ENCODE results near the gene EHBP1. TPM values are rescaled to one million over a fixed set of nuclear protein-coding genes. Genes with fewer than 3 reads are reported as not detected.

EHBP1 gene
- total RNA-seq, 3 donors from 2014 or later (not counting 1 experiment from before 2014, with no cell fraction given): 22.4 to 33.4 (median 28.3) TPM

DNA sequence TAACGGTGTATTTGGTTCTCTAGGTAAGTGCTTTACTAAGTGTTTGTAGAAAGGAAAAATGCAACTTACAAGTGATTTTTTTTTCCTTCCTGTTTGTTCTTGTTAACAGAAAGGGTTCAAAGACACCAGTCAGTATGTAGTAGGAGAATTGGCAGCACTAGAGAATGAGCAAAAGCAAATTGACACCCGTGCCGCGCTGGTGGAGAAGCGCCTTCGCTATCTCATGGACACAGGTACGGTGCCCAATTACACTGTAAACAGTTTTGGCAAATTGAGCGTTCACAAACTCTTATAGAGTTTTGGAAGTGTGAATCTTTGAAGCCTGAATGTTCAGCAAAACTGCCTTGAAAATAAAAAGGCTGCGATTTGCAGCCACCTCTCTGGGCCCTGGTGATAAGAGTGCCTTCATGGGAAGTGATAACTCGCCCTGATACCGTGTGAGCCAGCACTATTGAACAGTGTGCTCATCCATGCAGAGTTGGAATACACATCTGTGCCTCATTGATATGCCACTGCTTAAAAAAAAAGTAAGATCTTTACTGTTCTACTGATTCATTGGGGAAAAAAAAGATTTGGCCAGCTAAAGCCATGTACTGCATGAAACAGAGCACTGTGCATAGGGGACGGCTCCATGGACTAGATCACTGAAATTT is 291.1 kb downstream of the EHBP1 start:
- WGBS (ENCODE audit: insufficient coverage): 97% methylated on average over 12 of the region's 12 CpGs
- no peaks in the 10 kb centered on the region for H3K9me3 Mint-ChIP-seq
- no peak overlapping the region for H3K27ac ChIP-seq (ENCODE audit: low read length)
- H3K4me3 ChIP-seq (ENCODE audit: low read length): no peak overlapping the region
- H3K4me1 Mint-ChIP-seq: no peaks in the 10 kb centered on the region
- no peaks in the 10 kb centered on the region for H3K4me1 ChIP-seq (ENCODE audit: control insufficient read depth, insufficient read depth, low read length)
- H3K36me3 ChIP-seq (ENCODE audit: control insufficient read depth, insufficient read depth, low read length): peaks cover 2% of the 10 kb centered on the region
- TF ChIP-seq, protein P1, sequence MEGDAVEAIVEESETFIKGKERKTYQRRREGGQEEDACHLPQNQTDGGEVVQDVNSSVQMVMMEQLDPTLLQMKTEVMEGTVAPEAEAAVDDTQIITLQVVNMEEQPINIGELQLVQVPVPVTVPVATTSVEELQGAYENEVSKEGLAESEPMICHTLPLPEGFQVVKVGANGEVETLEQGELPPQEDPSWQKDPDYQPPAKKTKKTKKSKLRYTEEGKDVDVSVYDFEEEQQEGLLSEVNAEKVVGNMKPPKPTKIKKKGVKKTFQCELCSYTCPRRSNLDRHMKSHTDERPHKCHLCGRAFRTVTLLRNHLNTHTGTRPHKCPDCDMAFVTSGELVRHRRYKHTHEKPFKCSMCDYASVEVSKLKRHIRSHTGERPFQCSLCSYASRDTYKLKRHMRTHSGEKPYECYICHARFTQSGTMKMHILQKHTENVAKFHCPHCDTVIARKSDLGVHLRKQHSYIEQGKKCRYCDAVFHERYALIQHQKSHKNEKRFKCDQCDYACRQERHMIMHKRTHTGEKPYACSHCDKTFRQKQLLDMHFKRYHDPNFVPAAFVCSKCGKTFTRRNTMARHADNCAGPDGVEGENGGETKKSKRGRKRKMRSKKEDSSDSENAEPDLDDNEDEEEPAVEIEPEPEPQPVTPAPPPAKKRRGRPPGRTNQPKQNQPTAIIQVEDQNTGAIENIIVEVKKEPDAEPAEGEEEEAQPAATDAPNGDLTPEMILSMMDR (IDR thresholded peaks at IDR 0.05): no peak
- H3K36me3 Mint-ChIP-seq: peaks cover 14% of the 10 kb centered on the region
- H3K27me3 ChIP-seq (ENCODE audit: control insufficient read depth, insufficient read depth, low read length): no peaks in the 10 kb centered on the region
- DNase-seq: no peak
- H3K27me3 Mint-ChIP-seq (ENCODE audit: low read depth in 2 of 2): no peaks in the 10 kb centered on the region
- no peaks in the 10 kb centered on the region for H3K9me3 ChIP-seq (ENCODE audit: control insufficient read depth, insufficient read depth, low read length)
- intact Hi-C loops (cut with micrococcal nuclease): no loop called here
- H3K27ac Mint-ChIP-seq: no peak overlapping the region
- H3K4me3 Mint-ChIP-seq: no peak overlapping the region
- no peak for ATAC-seq

GRCh38 chr2:62998949-62999348 is 293.4 kb downstream of the EHBP1 start:
- Histone ChIP-seq H3K4me3 (ENCODE audit: low read length) (no peak overlapping the region), H3K9me3 (ENCODE audit: control insufficient read depth, insufficient read depth, low read length) (no peaks in the 10 kb centered on the region), H3K27ac (ENCODE audit: low read length) (no peak overlapping the region), H3K27me3 (ENCODE audit: control insufficient read depth, insufficient read depth, low read length) (no peaks in the 10 kb centered on the region), H3K36me3 (ENCODE audit: control insufficient read depth, insufficient read depth, low read length) (peaks cover 2% of the 10 kb centered on the region), H3K4me1 (ENCODE audit: control insufficient read depth, insufficient read depth, low read length) (no peaks in the 10 kb centered on the region)
- ATAC-seq (no peak), DNase-seq (no peak)
- Mint-ChIP-seq H3K27ac (no peak overlapping the region), H3K4me3 (no peak overlapping the region), H3K36me3 (peaks cover 8% of the 10 kb centered on the region), H3K9me3 (no peaks in the 10 kb centered on the region), H3K4me1 (no peaks in the 10 kb centered on the region), H3K27me3 (ENCODE audit: low read depth in 2 of 2) (no peaks in the 10 kb centered on the region)
- intact Hi-C loops (cut with micrococcal nuclease): no loop called here
- no CpG with 5 or more reads among the region's 1 CpG for WGBS (ENCODE audit: insufficient coverage)
- TF ChIP-seq, protein P1 (IDR thresholded peaks at IDR 0.05): no peak

- Mint-ChIP-seq H3K9me3 (no peaks in the 10 kb centered on the region), H3K4me1 (no peaks in the 10 kb centered on the region), H3K27ac (no peak overlapping the region), H3K4me3 (no peak overlapping the region), H3K36me3 (peaks cover 6% of the 10 kb centered on the region), H3K27me3 (ENCODE audit: low read depth in 2 of 2) (no peaks in the 10 kb centered on the region)
- H3K27ac ChIP-seq (ENCODE audit: low read length): no peak overlapping the region
- TF ChIP-seq, protein P1 (IDR thresholded peaks at IDR 0.05): no peak
- no peaks in the 10 kb centered on the region for H3K9me3 ChIP-seq (ENCODE audit: control insufficient read depth, insufficient read depth, low read length)
- H3K27me3 ChIP-seq (ENCODE audit: control insufficient read depth, insufficient read depth, low read length): no peaks in the 10 kb centered on the region
- DNase-seq (no peak), ATAC-seq (no peak)
- H3K36me3 ChIP-seq (ENCODE audit: control insufficient read depth, insufficient read depth, low read length): peaks cover 2% of the 10 kb centered on the region
- no peaks in the 10 kb centered on the region for H3K4me1 ChIP-seq (ENCODE audit: control insufficient read depth, insufficient read depth, low read length)
- intact Hi-C loops (cut with micrococcal nuclease): no loop called here
- 96% methylated on average over 1 of the region's 1 CpG for WGBS (ENCODE audit: insufficient coverage)
- H3K4me3 ChIP-seq (ENCODE audit: low read length): no peak overlapping the region
Measured at GRCh38 chr2:62999905-63000304, 294.4 kb downstream of the EHBP1 start.

- intact Hi-C loops (cut with micrococcal nuclease): no loop called here
- TF ChIP-seq, protein P1 (IDR thresholded peaks at IDR 0.05): no peak
- ATAC-seq: no peak
- no peaks in the 10 kb centered on the region for H3K27me3 Mint-ChIP-seq (ENCODE audit: low read depth in 2 of 2)
- H3K27ac ChIP-seq (ENCODE audit: low read length): no peak overlapping the region
- no peaks in the 10 kb centered on the region for H3K9me3 Mint-ChIP-seq
- H3K27ac Mint-ChIP-seq: no peak overlapping the region
- whole genome bisulfite sequencing (ENCODE audit: insufficient coverage): no CpG with 5 or more reads among the region's 1 CpG
- no peak overlapping the region for H3K4me3 ChIP-seq (ENCODE audit: low read length)
- H3K36me3 ChIP-seq (ENCODE audit: control insufficient read depth, insufficient read depth, low read length): peaks cover 2% of the 10 kb centered on the region
- H3K4me1 Mint-ChIP-seq: no peaks in the 10 kb centered on the region
- H3K27me3 ChIP-seq (ENCODE audit: control insufficient read depth, insufficient read depth, low read length): no peaks in the 10 kb centered on the region
- no peak overlapping the region for H3K4me3 Mint-ChIP-seq
- peaks cover 6% of the 10 kb centered on the region for H3K36me3 Mint-ChIP-seq
- DNase-seq: no peak
- no peaks in the 10 kb centered on the region for H3K4me1 ChIP-seq (ENCODE audit: control insufficient read depth, insufficient read depth, low read length)
- no peaks in the 10 kb centered on the region for H3K9me3 ChIP-seq (ENCODE audit: control insufficient read depth, insufficient read depth, low read length)
Measured at GRCh38 chr2:63000801-63001200, 295.3 kb downstream of the EHBP1 start.
